ENCODE results near the gene LRRTM4.

Gene LRRTM4

DNA sequence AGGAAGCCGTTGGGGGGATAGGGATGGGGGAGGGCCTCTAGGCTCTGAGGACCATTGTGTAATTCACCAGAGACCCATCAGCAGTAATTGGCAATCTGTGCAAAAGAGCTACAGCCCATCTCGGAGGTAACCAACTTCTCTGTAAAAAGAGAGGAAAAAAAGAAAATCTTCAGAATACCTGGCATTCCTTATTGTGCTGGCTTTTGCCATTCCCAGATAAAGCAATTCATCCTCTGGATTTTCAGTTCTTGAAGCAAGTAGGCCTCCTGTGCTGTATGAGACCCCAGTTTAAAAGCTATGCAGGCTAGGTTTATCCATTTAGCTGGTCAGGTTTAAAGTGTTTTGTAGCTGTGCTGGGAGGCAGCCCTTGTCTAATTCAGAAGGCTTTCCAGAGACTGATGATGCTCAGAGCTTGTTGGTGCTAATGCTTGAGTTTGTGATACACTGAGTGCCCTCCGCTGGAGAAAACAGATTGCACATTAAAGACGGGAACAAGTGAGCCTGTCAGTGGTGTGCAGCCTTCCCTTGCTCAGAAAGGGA lies at the start of gene LRRTM4:
TSS of gene LRRTM4 (minus strand) at position 446 of the 540 bp plus-strand sequence.
- in situ Hi-C loops (cut with MboI; ENCODE audit: low sequenced_read_pairs): no loop called here

DNA sequence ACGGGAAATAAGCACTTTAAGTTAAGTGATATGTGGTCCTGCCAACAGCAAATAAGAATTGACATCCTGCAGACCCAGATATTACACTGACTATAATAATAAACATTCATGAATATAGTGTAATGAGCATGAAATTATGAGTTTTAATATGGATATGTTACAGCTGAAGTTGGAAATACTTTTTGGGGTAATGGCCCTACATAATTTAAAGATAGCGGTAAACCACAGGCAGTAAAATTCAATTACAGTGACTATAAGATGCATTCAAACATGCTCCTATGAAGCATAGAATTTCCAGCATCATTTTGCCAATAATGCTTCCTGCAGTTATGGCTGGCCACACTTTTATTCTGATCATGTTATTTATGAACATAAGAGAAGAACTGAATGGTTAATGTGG lies 49.4 kb upstream of the LRRTM4 start:
- in situ Hi-C loops (cut with MboI; ENCODE audit: low sequenced_read_pairs): no loop called here

DNA sequence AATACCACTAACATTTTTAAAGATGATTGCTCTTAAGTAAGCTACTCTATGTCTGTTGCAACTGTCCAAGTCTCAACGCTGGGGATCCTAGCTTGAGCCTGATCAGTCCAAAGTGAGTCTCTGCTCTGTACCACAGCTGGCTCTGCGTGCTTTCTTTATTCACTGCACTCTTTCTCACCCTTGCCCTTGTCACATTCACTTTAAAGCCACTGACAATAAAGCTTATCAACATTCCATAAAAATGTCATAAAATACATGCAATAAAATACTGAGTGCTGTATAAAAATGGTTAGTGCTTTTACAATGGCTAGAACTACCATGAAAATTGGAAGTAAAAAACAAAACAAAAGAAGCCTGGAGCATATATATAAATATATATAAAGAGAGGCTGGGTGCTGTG lies 45.5 kb upstream of the LRRTM4 start:
- in situ Hi-C loops (cut with MboI; ENCODE audit: low sequenced_read_pairs): no loop called here

DNA sequence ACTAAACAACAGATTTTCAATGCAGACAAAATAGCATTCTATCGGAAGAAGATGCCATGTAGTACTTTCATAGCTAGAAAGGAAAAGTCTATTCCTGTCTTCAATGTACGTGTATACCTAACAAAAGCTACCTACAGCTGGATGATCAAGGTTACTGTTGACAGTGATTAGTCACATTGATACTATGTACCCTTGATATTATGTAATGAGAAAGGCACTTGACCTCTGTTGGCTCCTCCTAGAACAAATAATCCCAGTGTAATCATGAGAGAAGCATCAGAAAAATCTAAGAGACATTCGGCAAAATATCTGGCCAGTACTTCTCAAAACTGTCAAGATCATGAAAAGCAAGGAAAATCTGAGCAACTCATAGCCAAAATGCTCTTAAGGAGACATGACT lies 44.4 kb upstream of the LRRTM4 start:
- in situ Hi-C loops (cut with MboI; ENCODE audit: low sequenced_read_pairs): no loop called here

DNA sequence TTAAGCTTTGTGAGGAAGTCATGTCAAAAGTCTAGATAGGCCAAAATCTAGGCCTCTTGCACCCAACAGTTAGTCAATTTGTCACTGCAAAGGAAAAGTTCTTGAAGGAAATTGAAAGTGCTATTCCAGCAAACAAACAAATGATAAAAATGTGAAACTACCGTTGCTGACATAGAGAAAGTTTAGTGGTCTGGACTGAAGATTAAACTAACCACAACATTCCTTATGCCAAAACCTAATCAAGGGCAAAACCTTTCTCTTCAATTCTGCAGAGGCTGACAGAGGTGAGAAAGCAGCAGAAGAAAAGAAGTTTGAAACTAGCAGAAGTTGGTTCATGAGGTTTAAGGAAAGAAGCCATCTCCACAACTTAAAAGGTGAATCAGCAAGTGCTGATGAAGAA lies 44.0 kb upstream of the LRRTM4 start:
- in situ Hi-C loops (cut with MboI; ENCODE audit: low sequenced_read_pairs): no loop called here

DNA sequence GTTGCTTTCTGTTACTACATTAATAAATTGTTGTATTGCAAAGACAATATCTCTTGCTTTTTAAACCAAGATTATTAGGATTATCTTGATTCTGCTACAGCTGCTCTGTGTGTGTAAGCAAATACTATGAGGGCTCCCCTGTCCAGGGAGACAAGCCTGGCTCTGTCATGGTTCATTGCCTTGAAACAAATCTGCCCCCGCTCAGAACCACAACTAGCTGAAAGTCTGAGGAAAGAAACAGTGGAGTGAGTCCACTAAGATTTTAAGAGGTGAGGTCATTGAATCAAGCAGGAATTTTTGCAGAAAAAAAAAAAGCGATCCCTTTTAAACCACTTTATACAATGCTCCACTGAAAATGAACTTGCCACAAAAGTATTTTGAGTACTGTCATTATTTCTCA lies 30.8 kb upstream of the LRRTM4 start:
- in situ Hi-C loops (cut with MboI; ENCODE audit: low sequenced_read_pairs): no loop called here

DNA sequence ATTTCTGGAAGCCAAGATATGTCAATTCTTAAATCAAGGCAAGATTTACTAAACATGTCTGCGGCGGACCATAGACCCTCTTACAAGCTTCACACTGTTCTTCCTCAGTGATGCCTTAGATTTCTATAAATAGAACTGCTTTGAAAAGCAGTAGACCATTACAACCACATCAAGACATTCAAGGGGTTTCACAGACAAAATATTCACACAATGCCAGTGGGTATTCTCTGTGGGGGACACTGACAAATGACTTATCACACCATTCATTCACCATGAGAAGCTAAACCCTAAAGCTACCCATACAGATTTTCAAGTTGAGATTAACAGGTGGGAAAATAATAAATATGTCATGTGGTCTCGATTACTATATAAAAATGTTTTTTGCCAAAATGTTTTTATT lies 15.9 kb upstream of the LRRTM4 start:
- in situ Hi-C loops (cut with MboI; ENCODE audit: low sequenced_read_pairs): no loop called here

DNA sequence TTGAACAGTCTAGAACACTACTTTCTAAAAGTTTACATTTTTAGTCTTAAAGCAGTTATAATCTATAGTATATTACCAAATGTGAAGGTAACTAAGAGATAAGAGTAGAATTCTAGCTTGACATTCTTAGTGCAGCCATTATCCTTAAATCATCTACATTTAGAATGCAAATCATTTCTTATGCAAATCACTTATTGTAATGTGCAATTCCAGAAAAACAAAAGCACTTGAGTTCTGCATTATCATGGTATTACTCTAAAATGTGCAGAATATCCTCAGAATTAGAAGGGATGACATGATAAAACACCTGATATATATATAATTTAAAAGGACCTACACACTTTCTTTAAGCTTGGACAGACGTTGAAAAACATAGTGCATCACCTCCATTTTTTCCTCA lies 712 bp upstream of the LRRTM4 start:
- in situ Hi-C loops (cut with MboI; ENCODE audit: low sequenced_read_pairs): no loop called here

DNA sequence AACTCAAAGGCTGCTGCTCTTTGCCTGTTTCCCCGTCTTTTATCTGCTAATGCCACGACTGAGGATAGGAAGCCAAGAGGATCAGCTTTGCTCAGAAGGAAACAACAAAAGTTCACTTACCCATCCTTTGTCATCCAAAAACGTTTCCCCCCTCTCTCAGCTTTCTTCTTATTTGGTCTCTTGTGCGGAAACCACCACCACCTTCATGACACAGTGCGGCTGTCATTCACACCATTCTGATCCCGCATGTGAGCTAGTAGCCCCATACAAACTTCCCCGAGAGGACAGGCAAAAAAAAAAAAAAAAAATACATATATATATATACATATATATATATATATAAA lies 656 bp downstream of the LRRTM4 start:
- in situ Hi-C loops (cut with MboI; ENCODE audit: low sequenced_read_pairs): no loop called here

DNA sequence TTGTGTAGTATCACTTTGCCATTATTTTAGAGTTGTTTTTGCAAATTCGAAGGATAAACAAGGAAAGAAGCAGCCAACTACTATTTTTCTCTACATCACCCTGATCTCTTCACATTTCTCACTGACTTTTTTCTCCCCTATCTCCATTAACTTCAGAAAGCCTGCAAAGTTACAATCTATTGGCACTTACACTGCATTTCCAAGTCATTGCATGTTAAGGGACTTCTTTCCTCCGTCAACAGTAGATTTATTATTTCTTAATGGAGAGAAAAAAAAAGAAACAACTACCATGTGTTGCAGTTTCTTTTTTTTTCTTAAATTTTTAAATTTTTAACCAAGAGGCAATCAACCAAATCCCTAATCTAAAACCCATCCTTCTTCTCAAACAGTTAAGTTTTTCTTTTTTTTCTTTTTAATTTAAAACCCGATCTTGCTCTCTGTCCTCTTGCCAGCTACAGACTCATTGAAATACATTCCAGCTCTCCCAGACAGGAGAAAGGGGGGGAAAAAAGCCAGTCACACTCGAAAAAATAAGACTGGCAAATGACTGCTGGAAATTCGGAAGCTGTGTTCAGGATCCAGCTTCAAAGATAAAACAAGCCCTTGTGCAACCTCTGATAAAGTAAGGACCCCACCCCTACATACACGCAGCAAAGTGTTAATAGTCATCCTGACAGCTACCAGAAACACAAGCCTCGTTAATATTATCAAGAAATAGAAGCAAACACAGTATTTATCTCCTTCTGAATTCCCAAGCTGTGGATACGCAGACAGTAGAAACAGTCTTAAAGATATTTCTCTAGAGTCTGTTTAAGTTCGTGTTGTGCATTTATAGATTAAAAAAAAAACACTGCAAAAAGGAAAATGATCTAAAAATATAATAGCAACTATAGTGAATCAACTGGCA lies 1.3 kb downstream of the LRRTM4 start:
- in situ Hi-C loops (cut with MboI; ENCODE audit: low sequenced_read_pairs): no loop called here

DNA sequence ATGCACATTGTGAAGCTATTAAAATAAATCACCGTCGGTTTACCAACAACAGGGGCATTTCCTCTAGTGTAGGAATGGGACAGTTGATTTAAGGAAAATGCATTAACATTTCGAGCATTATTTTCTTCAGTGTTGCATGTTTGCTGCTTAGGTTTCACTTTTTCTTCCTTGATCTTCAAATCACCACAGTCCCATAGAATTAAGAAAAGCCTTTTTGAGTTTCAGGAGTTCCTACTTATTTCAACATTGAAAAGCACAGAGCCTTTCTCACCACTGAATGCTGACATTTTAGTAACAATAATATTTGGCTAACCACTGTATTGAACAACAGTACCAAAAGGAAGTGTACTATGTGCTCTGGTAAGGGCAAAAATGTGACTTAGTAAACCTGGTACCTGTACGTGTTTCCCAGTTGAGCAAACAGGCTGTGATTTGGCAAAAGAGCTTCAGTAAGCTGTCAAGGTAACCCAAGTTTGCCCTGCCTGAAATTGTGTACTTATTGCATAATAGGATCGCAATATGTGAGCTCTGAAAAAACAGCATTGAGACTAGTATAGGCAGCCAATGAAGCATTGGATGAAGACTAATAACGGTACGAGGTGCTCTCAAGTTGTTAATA lies 2.2 kb downstream of the LRRTM4 start:
- in situ Hi-C loops (cut with MboI; ENCODE audit: low sequenced_read_pairs): no loop called here

DNA sequence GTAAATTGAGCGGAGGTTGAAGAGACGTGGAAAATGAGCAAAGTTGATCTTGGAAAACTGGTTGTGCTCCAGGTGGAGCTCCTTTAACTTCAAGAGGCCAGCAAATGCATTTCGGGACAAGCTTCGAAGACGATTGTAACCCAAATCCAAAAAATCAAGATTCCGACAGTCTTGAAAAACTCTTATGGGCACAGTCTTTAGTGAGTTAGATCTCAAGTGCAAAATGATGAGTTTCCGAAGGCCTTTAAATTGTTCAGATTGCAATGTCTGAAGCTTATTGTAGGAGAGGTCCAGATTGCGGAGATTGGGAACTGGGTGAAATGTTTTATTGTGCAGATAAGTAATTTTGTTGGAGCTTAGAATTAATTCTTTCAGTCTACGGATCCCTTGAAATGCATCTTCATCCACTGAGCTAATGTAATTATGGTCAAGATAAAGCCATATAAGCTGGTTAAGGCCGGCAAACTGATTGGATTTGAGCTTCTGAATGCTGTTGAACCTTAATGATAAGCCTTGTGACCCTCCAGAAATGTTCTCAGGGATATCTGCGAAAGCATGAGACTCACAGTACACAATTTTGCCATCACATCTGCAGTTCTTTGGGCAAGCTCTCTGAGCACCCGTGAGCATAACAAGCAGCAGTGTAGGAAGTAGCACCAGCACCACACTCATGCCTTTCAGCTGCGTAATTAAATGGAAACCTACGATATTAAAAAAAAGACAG lies 2.9 kb downstream of the LRRTM4 start:
- in situ Hi-C loops (cut with MboI; ENCODE audit: low sequenced_read_pairs): no loop called here

DNA sequence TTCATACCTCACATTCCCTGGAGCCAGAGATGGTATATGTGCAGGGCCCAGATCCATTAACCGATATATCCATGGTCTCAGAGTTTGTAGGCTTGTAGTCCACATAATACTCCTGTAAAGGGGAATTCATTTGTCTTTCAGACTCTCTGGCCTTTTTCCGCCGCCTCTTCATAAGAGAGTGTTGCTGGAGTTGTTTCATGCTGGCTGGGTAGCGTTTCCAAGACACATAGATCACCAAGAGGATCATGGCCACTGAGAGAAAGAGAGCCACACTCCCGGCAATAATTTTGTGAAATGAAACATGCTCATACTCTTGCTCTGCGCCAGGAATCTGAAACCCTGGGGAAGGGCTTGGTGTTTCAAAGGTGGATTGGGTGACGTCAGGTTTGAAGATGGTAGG lies 3.9 kb downstream of the LRRTM4 start:
- in situ Hi-C loops (cut with MboI; ENCODE audit: low sequenced_read_pairs): no loop called here

DNA sequence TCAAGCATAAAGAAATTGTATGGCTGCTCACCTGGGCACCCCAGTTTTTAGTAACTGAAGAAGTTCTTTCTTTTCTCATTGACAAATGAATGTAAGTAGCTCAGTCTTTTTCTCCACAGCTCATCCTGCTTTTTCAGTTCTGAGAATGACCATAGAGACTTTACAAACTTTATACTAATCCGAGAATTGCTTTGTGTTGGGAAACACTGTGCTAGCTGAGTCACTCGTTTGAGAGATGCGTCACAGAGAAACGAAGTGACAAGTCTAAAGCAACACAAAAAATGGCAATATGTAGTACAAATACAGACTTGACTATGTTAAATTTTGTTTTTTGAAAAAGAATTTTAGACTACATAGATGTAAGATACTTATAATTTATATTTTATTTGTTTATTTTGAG lies 9.0 kb downstream of the LRRTM4 start:
- in situ Hi-C loops (cut with MboI; ENCODE audit: low sequenced_read_pairs): no loop called here

DNA sequence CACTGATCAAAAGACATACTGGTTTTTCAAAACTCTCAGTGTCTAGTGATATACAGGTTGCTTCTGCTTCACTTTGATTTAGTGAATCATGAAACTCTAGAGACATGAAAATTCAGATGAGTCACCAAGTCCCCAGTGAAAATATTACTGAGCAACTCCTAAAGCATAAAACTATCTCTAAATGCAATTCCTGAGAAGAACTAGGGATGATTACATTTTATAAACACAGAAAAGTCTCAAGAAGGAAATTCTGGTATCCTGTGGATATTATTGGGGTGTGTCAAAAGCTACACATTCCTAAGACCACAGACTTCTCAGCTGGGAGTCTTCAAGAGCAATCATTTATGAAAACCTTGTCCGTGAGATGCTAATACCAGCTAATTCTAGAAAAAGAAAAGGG lies 9.7 kb downstream of the LRRTM4 start:
- in situ Hi-C loops (cut with MboI; ENCODE audit: low sequenced_read_pairs): no loop called here

DNA sequence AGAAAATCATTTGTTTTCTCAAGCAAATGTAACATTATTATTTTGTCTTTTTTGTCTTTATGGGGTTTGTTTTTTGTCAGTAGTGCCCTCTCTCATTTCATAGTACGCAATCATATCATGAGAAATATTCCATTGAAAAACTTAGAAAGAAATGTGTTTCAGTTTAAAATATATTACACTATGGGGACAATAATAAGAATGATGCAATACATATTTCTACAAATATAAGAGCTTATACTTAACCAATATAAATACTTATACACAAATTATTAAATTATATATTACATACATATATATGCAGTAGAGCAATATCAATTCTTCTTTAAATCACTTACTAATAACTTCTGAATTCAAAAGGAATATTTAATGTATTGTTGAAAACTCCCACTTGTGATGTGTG lies 13.7 kb downstream of the LRRTM4 start:
- in situ Hi-C loops (cut with MboI; ENCODE audit: low sequenced_read_pairs): no loop called here

DNA sequence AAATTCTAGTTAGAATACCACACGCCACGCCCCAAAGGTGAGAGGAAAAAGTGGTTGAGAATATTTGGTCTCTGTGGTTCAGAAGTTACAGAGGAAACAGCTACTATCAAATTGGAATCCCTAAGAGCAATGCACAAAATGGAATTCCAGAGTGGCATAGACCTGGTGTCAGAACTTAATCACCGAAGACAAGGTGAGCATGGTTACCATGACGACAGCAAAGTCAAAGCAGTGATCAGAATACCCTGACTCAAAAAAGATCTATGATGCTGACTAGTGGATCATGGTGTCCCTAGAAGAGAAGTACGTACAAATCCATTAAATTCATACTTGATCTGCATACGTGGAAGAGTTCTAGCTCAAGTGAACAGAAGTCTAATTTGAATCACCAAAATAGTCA lies 14.5 kb downstream of the LRRTM4 start:
- in situ Hi-C loops (cut with MboI; ENCODE audit: low sequenced_read_pairs): no loop called here

DNA sequence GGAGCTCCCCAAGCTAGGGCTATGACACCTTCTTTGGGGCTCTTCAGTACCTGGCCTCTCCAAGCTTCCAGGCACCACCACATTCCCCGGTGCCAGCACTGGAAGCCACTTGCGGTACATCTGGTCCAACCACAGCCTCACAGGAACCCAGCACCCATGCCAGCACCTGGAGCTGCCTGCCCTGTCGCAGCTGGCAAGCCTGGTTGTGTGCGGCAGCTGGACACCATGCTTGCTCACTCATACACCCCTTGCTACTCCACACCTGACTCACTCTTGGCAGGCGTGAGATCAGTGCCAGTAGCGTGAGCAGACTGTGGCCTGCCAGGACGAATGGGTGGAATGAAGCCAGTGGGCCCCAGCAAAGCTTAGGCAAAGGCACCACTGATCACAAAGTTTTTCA lies 34.0 kb downstream of the LRRTM4 start:
- in situ Hi-C loops (cut with MboI; ENCODE audit: low sequenced_read_pairs): no loop called here

DNA sequence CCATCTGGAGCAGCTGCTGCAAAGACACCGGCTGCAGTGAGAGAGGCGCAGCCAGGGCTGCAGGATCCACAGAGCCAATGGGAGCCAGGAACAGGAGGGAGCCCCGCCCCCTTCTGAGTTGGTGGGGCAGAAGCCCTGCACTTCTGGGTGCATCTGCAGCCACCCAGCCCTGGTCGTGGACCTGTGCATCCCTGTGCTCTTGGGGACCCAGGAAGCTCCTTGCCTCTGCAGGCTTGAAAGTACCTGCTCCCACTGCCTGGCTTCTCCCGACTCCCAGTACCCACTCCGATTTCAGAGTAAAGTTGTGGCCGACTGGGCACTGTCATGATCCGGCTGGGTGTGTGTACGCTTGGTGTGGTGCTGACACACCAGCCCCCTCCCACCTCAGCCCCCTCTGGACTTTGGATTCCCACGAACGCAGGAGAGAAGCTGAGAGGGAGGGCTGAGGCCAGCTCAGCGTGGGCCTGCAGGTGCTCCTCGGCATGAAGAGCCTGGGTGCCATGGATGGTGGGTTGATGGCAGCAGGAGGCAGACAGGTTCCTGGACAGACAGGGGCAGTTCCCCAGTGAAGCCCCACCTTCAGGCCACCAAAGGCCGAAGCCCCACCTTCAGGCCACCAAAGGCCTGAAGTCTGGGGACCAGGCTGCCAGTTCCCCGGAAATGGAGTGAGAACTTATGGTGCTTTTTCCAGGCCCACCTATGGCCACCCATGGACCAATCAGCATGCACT lies 34.9 kb downstream of the LRRTM4 start:
- in situ Hi-C loops (cut with MboI; ENCODE audit: low sequenced_read_pairs): no loop called here

DNA sequence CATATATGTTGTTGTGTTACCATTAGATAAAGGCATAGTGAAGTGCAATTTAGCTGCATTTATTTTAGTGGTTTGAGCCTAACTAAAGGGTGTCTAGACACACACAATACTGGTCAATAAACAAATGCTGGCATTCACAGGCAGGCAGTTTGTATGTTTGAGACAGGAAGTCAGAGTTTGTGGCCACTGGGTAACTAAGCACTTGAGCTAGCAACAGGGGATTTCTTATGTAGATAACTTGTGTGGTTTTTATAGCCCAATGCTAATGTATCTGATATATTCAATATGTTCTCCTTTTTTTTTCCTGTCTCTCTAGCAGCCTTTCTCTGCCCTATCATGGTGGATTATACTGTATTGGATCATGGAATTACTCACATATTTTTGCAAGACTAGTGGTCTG lies 38.1 kb downstream of the LRRTM4 start:
- in situ Hi-C loops (cut with MboI; ENCODE audit: low sequenced_read_pairs): no loop called here

DNA sequence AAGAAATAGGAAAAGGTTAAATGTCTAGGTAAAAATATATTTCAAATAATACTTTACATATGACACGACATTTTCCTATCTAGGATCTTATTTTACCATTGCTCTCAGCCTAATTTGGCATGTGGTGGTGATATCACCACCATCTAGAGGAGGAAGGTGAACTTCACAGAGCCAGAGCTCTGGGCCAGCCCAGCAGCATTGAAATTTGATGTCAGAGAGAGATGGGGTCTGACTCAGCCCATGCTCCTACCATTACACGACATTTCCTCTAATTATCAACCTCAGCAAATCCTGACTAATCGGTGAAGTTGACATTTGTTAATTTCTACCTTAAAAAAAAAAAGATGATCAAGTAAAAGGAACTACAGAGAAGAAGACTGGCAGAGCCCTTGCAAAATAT lies 42.3 kb downstream of the LRRTM4 start:
- in situ Hi-C loops (cut with MboI; ENCODE audit: low sequenced_read_pairs): no loop called here
